HCT116 (cell line): Measurements from ENCODE around the gene PRAME.
"Not testable (repeated sequence)": the region's sequence is repeated elsewhere in the genome, so short reads cannot be mapped to it uniquely, and the experiment has no call there.

Experiments used
- EGR1 ChIP-seq: IDR thresholded peaks from 2 replicates; pipeline ENCODE4 v1.6.1; 2012; ENCODE audit warnings: low read depth
- JUND ChIP-seq: IDR thresholded peaks from 2 replicates; pipeline ENCODE4 v1.6.1; 2012
- POLR2A ChIP-seq: IDR thresholded peaks from 2 replicates; pipeline ENCODE4 v1.7.0; 2011; ENCODE audit warnings: borderline replicate concordance; ENCODE audit not compliant: insufficient read depth, insufficient read length; ENCODE audit errors: extremely low read depth
- POLR2AphosphoS5 ChIP-seq: IDR thresholded peaks from 2 replicates; pipeline ENCODE4 v1.6.1; 2011; ENCODE audit warnings: mild to moderate bottlenecking, low read depth, low read length, moderate library complexity
- SP1 ChIP-seq: IDR thresholded peaks from 2 replicates; pipeline ENCODE4 v1.6.1; 2012; ENCODE audit warnings: low read depth
- TCF7L2 ChIP-seq: IDR thresholded peaks from 2 replicates; pipeline ENCODE4 v1.7.0; 2011; ENCODE audit warnings: borderline replicate concordance, inconsistent platforms; ENCODE audit not compliant: insufficient read depth, insufficient read length; ENCODE audit errors: extremely low read depth
- ZFX ChIP-seq: fragments of 450-650 bp; IDR thresholded peaks from 2 replicates; pipeline ENCODE4 v1.6.1; 2017
- TF ChIP-seq, protein P1 (sequence below), 3 experiments: fragments of 200-600 bp in 1 of 3; sonication (generic) in 1 of 3; IDR thresholded peaks in 2 of 3; conservative IDR thresholded peaks in 1 of 3; 2 replicates each; pipeline ENCODE4 v1.5.1; 2012 to 2017; ENCODE audit warnings: low read depth in 2 of 3, low read length in 2 of 3, antibody characterized with exemption in 1 of 3, borderline replicate concordance in 1 of 3, control low read depth in 1 of 3, mild to moderate bottlenecking in 1 of 3, mixed read lengths in 1 of 3, mixed run types in 1 of 3, moderate library complexity in 1 of 3; ENCODE audit not compliant: insufficient read depth in 1 of 3
- TF ChIP-seq, protein P2 (sequence below): IDR thresholded peaks from 2 replicates; pipeline ENCODE4 v1.6.1; 2012
- TF ChIP-seq, protein P3 (sequence below): IDR thresholded peaks from 2 replicates; pipeline ENCODE4 v1.6.1; 2012
- TF ChIP-seq, protein P4 (sequence below): IDR thresholded peaks from 2 replicates; pipeline ENCODE4 v1.6.1; 2012; ENCODE audit warnings: low read depth

DNA sequence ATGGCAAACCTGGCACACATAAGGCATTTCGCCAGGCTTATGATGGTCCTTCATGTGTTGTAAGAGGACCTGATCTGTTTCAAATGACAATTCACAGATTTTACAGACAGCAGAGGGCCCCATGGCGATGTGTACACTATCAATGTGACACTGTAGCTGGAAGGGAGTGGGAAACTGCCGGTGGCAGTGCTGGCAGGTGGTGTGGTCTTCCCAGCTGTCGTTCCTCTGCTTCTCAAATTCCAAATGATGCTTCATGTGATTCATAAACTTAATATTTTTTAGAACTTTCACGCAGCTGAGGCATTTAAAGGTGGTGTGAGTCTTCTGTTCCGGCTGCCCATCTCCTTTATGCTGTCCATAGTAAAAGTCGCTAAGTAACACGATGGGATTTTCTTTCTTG lies 44.6 kb downstream of the PRAME start:
- not testable (repeated sequence) for TF ChIP-seq POLR2AphosphoS5, POLR2A, EGR1, JUND, ZFX, TCF7L2, SP1
- TF ChIP-seq, protein P1, sequence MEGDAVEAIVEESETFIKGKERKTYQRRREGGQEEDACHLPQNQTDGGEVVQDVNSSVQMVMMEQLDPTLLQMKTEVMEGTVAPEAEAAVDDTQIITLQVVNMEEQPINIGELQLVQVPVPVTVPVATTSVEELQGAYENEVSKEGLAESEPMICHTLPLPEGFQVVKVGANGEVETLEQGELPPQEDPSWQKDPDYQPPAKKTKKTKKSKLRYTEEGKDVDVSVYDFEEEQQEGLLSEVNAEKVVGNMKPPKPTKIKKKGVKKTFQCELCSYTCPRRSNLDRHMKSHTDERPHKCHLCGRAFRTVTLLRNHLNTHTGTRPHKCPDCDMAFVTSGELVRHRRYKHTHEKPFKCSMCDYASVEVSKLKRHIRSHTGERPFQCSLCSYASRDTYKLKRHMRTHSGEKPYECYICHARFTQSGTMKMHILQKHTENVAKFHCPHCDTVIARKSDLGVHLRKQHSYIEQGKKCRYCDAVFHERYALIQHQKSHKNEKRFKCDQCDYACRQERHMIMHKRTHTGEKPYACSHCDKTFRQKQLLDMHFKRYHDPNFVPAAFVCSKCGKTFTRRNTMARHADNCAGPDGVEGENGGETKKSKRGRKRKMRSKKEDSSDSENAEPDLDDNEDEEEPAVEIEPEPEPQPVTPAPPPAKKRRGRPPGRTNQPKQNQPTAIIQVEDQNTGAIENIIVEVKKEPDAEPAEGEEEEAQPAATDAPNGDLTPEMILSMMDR (IDR thresholded peaks at IDR 0.05 in 2 of 3, conservative IDR thresholded peaks at IDR 0.05 in 1 of 3; ENCODE audit: borderline replicate concordance in 1 of 3, insufficient read depth in 1 of 3, low read depth in 2 of 3, low read length in 2 of 3) = not testable (repeated sequence)
- TF ChIP-seq, protein P2, sequence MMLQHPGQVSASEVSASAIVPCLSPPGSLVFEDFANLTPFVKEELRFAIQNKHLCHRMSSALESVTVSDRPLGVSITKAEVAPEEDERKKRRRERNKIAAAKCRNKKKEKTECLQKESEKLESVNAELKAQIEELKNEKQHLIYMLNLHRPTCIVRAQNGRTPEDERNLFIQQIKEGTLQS = not testable (repeated sequence)
- TF ChIP-seq, protein P3, sequence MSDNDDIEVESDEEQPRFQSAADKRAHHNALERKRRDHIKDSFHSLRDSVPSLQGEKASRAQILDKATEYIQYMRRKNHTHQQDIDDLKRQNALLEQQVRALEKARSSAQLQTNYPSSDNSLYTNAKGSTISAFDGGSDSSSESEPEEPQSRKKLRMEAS = not testable (repeated sequence)
- TF ChIP-seq, protein P4, sequence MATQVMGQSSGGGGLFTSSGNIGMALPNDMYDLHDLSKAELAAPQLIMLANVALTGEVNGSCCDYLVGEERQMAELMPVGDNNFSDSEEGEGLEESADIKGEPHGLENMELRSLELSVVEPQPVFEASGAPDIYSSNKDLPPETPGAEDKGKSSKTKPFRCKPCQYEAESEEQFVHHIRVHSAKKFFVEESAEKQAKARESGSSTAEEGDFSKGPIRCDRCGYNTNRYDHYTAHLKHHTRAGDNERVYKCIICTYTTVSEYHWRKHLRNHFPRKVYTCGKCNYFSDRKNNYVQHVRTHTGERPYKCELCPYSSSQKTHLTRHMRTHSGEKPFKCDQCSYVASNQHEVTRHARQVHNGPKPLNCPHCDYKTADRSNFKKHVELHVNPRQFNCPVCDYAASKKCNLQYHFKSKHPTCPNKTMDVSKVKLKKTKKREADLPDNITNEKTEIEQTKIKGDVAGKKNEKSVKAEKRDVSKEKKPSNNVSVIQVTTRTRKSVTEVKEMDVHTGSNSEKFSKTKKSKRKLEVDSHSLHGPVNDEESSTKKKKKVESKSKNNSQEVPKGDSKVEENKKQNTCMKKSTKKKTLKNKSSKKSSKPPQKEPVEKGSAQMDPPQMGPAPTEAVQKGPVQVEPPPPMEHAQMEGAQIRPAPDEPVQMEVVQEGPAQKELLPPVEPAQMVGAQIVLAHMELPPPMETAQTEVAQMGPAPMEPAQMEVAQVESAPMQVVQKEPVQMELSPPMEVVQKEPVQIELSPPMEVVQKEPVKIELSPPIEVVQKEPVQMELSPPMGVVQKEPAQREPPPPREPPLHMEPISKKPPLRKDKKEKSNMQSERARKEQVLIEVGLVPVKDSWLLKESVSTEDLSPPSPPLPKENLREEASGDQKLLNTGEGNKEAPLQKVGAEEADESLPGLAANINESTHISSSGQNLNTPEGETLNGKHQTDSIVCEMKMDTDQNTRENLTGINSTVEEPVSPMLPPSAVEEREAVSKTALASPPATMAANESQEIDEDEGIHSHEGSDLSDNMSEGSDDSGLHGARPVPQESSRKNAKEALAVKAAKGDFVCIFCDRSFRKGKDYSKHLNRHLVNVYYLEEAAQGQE = not testable (repeated sequence)
